Hypothalamus (tissue), 51 donors: Measurements from ENCODE around the gene DCDC2.
A peak's percentile ranks its signal among the peaks of the same experiment; 100 is the strongest.
"Not testable (repeated sequence)": the region's sequence is repeated elsewhere in the genome, so short reads cannot be mapped to it uniquely, and the experiment has no call there.

Experiments used
- DNase-seq, 51 donors: peaks; one replicate each; lab custom pipeline; 2025; lab: John Stamatoyannopoulos, UW

Gene DCDC2

GRCh38 chr6:24157886-24158285 lies 200.0 kb downstream of the DCDC2 start:
- no peak for DNase-seq

GRCh38 chr6:24154121-24154520 lies 203.7 kb downstream of the DCDC2 start:
- DNase-seq: peak in 1 of 51 donors; percentile 16

- DNase-seq: no peak
These were observed 205.8 kb downstream of the DCDC2 start for GRCh38 chr6:24152014-24152413.

GRCh38 chr6:24149836-24150235 lies 208.0 kb downstream of the DCDC2 start:
- DNase-seq: no peak

- no peak for DNase-seq
These were observed 208.6 kb downstream of the DCDC2 start for GRCh38 chr6:24149296-24149695.

- DNase-seq: no peak
These were observed 209.2 kb downstream of the DCDC2 start for GRCh38 chr6:24148684-24149083.

GRCh38 chr6:24148154-24148570 lies 209.7 kb downstream of the DCDC2 start:
- DNase-seq: no peak

- DNase-seq: peak in 1 of 51 donors; percentile 48
These were observed 210.2 kb downstream of the DCDC2 start for GRCh38 chr6:24147511-24148153.

- DNase-seq: no peak
These were observed 211.0 kb downstream of the DCDC2 start for GRCh38 chr6:24146871-24147270.

GRCh38 chr6:24145690-24146131 lies 212.1 kb downstream of the DCDC2 start:
- DNase-seq: peak in 1 of 51 donors; percentile 4

GRCh38 chr6:24142733-24143132 lies 215.1 kb downstream of the DCDC2 start:
- not testable (repeated sequence) for DNase-seq

- peak in 30 of 51 donors; percentile 6 to 71 (median 38) for DNase-seq
These were observed 217.3 kb downstream of the DCDC2 start for GRCh38 chr6:24140591-24140990.

GRCh38 chr6:24139639-24140038 lies 218.2 kb downstream of the DCDC2 start:
- no peak for DNase-seq

GRCh38 chr6:24139080-24139479 lies 218.8 kb downstream of the DCDC2 start:
- no peak for DNase-seq

- DNase-seq: no peak
These were observed 226.1 kb downstream of the DCDC2 start for GRCh38 chr6:24131751-24132150.

- no peak for DNase-seq
These were observed 230.5 kb downstream of the DCDC2 start for GRCh38 chr6:24127316-24127715.

GRCh38 chr6:24126586-24127192 lies 231.2 kb downstream of the DCDC2 start:
- peak in 29 of 51 donors; percentile 3 to 62 (median 26) for DNase-seq

- peak in 43 of 51 donors; percentile 4 to 83 (median 55) for DNase-seq
These were observed 231.9 kb downstream of the DCDC2 start, which contains the start of gene NRSN1 for GRCh38 chr6:24125980-24126379. NRSN1 (plus strand) TSS chr6:24126215; CDS start chr6:24134328, 8,113 bp downstream.

- peak in 1 of 51 donors; percentile 2 for DNase-seq
These were observed 235.7 kb downstream of the DCDC2 start for GRCh38 chr6:24122139-24122538.
